Retinal pigment epithelial cell (primary cell): ENCODE measurements around the gene SLC12A3.

Experiments used
- DNase-seq: peaks from one replicate; pipeline ENCODE4 v3.0.0-alpha.2; 2010; ENCODE audit warnings: low read depth
- H3K4me3 ChIP-seq: 2 replicates; pipeline ENCODE4 v1.5.1; 2011; ENCODE audit warnings: mild to moderate bottlenecking, low read length, control low read depth, moderate library complexity
- CTCF ChIP-seq: conservative IDR thresholded peaks from 2 replicates; pipeline ENCODE4 v1.5.1; 2011; ENCODE audit warnings: low read depth, low read length, control low read depth, inconsistent platforms

Gene SLC12A3

GRCh38 chr16:56961386-56961785 lies 96.4 kb downstream of the SLC12A3 start:
- no peak for DNase-seq
- no peak overlapping the region for H3K4me3 ChIP-seq
- no peak for TF ChIP-seq CTCF

GRCh38 chr16:56961851-56962281 lies 96.9 kb downstream of the SLC12A3 start, which contains the start of gene CETP:
Gene CETP (plus strand): TSS chr16:56961950. CDS start chr16:56961980, 30 bp downstream.
- no peak within 1 kb of the TSS for H3K4me3 ChIP-seq
- TF ChIP-seq CTCF = no peak

GRCh38 chr16:56964243-56965148 lies 99.5 kb downstream of the SLC12A3 start:
- peak; percentile 30 for DNase-seq
- no peak overlapping the region for H3K4me3 ChIP-seq
- peak; percentile 74 for TF ChIP-seq CTCF

More at GRCh38 chr16:56961851-56962281, 96.9 kb downstream of the SLC12A3 start, which contains the start of gene CETP:
- no peak for DNase-seq
